HEK293 (cell line): Measurements from ENCODE around the gene OXNAD1.

Source experiments
- YY1 ChIP-seq: fragments of 450-650 bp; formaldehyde crosslinking; IDR thresholded peaks from 2 replicates; pipeline ENCODE4 v1.5.1; 2018; ENCODE audit warnings: missing biosample characterization, missing genetic modification characterization
- ZBTB21 ChIP-seq: fragments of 450-650 bp; formaldehyde crosslinking; IDR thresholded peaks from 2 replicates; pipeline ENCODE4 v1.5.1; 2017; ENCODE audit warnings: missing biosample characterization, missing genetic modification characterization
- ZFP41 ChIP-seq: fragments of 450-650 bp; formaldehyde crosslinking; IDR thresholded peaks from 2 replicates; pipeline ENCODE4 v1.5.1; 2016; ENCODE audit warnings: missing biosample characterization, missing genetic modification characterization, borderline replicate concordance
- ZNF146 ChIP-seq: fragments of 450-650 bp; formaldehyde crosslinking; IDR thresholded peaks from 2 replicates; pipeline ENCODE4 v1.5.1; 2016; ENCODE audit warnings: missing biosample characterization, missing genetic modification characterization
- ZNF354C ChIP-seq: fragments of 450-650 bp; formaldehyde crosslinking; IDR thresholded peaks from 2 replicates; pipeline ENCODE4 v1.5.1; 2016; ENCODE audit warnings: missing biosample characterization, missing genetic modification characterization, low read depth, borderline replicate concordance
- ZNF501 ChIP-seq: fragments of 450-650 bp; formaldehyde crosslinking; IDR thresholded peaks from 2 replicates; pipeline ENCODE4 v1.5.1; 2016; ENCODE audit warnings: missing biosample characterization, missing genetic modification characterization
- ZNF677 ChIP-seq: fragments of 450-650 bp; IDR thresholded peaks from 2 replicates; pipeline ENCODE4 v1.5.0; 2018; ENCODE audit warnings: missing biosample characterization, mild to moderate bottlenecking, missing genetic modification characterization, moderate library complexity
- TF ChIP-seq, protein P1 (sequence below): fragments of 450-650 bp; formaldehyde crosslinking; IDR thresholded peaks from 2 replicates; pipeline ENCODE4 v1.5.1; 2016; ENCODE audit warnings: missing biosample characterization, missing genetic modification characterization
- TF ChIP-seq, protein P2 (sequence below): fragments of 450-650 bp; formaldehyde crosslinking; IDR thresholded peaks from 2 replicates; pipeline ENCODE4 v1.5.1; 2016; ENCODE audit warnings: missing biosample characterization, missing genetic modification characterization
- TF ChIP-seq, protein P3 (sequence below): fragments of 450-650 bp; formaldehyde crosslinking; IDR thresholded peaks from 2 replicates; pipeline ENCODE4 v1.5.1; 2016; ENCODE audit warnings: missing biosample characterization, missing genetic modification characterization
- TF ChIP-seq, protein P4 (sequence below): fragments of 450-650 bp; formaldehyde crosslinking; IDR thresholded peaks from 2 replicates; pipeline ENCODE4 v1.5.1; 2017; ENCODE audit warnings: missing biosample characterization, missing genetic modification characterization
- TF ChIP-seq, protein P5 (sequence below): fragments of 450-650 bp; formaldehyde crosslinking; IDR thresholded peaks from 2 replicates; pipeline ENCODE4 v1.5.1; 2016; ENCODE audit warnings: missing biosample characterization, missing genetic modification characterization
- TF ChIP-seq, protein P6 (sequence below): fragments of 450-650 bp; formaldehyde crosslinking; IDR thresholded peaks from 2 replicates; pipeline ENCODE4 v1.5.1; 2016; ENCODE audit warnings: missing biosample characterization, missing genetic modification characterization

DNA sequence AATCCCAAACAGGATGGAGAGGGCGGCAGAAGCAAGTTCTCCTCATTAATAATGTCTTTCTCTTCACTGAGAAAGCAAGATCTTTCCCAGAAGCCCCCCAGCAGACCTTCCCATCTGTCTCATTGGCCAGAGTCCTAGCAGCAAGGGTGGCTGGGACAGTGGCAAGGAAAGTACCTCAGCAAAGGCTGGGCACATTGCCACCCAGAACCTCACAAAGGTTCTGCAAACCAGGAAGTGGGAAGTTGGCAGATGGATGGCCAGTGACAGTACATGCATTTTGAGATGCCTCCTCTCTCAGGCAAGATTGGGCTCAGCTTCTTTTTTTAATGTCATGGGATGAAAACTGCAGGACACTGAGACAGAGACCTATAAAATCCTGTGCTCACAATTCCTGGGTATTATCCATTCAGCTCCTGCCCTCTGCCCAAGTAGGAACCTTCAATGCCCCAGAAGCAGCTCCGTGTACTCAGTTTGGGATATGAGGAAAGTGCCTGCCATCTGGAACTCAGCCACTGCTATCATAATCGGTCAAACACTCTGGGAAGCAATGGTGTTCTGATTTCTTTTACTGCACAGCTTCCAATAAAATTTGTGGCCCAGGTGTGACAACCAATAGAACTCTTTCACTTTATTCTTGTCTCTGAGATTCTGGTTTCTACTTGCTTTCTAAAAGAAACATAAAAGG is 25.8 kb upstream of the OXNAD1 start:
- TF ChIP-seq ZNF146 (tag by site-specific recombination) (no peak), ZNF354C (tag by site-specific recombination) (no peak), ZNF501 (tag by site-specific recombination) (no peak), ZNF677 (no peak), YY1 (no peak), ZFP41 (tag by site-specific recombination) (no peak), ZBTB21 (tag by site-specific recombination) (no peak)
- TF ChIP-seq, protein P1, sequence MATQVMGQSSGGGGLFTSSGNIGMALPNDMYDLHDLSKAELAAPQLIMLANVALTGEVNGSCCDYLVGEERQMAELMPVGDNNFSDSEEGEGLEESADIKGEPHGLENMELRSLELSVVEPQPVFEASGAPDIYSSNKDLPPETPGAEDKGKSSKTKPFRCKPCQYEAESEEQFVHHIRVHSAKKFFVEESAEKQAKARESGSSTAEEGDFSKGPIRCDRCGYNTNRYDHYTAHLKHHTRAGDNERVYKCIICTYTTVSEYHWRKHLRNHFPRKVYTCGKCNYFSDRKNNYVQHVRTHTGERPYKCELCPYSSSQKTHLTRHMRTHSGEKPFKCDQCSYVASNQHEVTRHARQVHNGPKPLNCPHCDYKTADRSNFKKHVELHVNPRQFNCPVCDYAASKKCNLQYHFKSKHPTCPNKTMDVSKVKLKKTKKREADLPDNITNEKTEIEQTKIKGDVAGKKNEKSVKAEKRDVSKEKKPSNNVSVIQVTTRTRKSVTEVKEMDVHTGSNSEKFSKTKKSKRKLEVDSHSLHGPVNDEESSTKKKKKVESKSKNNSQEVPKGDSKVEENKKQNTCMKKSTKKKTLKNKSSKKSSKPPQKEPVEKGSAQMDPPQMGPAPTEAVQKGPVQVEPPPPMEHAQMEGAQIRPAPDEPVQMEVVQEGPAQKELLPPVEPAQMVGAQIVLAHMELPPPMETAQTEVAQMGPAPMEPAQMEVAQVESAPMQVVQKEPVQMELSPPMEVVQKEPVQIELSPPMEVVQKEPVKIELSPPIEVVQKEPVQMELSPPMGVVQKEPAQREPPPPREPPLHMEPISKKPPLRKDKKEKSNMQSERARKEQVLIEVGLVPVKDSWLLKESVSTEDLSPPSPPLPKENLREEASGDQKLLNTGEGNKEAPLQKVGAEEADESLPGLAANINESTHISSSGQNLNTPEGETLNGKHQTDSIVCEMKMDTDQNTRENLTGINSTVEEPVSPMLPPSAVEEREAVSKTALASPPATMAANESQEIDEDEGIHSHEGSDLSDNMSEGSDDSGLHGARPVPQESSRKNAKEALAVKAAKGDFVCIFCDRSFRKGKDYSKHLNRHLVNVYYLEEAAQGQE (tag by site-specific recombination) = no peak
- TF ChIP-seq, protein P2, sequence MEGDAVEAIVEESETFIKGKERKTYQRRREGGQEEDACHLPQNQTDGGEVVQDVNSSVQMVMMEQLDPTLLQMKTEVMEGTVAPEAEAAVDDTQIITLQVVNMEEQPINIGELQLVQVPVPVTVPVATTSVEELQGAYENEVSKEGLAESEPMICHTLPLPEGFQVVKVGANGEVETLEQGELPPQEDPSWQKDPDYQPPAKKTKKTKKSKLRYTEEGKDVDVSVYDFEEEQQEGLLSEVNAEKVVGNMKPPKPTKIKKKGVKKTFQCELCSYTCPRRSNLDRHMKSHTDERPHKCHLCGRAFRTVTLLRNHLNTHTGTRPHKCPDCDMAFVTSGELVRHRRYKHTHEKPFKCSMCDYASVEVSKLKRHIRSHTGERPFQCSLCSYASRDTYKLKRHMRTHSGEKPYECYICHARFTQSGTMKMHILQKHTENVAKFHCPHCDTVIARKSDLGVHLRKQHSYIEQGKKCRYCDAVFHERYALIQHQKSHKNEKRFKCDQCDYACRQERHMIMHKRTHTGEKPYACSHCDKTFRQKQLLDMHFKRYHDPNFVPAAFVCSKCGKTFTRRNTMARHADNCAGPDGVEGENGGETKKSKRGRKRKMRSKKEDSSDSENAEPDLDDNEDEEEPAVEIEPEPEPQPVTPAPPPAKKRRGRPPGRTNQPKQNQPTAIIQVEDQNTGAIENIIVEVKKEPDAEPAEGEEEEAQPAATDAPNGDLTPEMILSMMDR (tag by site-specific recombination) = no peak
- TF ChIP-seq, protein P3, sequence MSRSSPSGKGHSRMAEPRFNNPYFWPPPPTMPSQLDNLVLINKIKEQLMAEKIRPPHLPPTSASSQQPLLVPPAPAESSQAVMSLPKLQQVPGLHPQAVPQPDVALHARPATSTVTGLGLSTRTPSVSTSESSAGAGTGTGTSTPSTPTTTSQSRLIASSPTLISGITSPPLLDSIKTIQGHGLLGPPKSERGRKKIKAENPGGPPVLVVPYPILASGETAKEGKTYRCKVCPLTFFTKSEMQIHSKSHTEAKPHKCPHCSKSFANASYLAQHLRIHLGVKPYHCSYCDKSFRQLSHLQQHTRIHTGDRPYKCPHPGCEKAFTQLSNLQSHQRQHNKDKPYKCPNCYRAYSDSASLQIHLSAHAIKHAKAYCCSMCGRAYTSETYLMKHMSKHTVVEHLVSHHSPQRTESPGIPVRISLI (tag by site-specific recombination) = no peak
- TF ChIP-seq, protein P4, sequence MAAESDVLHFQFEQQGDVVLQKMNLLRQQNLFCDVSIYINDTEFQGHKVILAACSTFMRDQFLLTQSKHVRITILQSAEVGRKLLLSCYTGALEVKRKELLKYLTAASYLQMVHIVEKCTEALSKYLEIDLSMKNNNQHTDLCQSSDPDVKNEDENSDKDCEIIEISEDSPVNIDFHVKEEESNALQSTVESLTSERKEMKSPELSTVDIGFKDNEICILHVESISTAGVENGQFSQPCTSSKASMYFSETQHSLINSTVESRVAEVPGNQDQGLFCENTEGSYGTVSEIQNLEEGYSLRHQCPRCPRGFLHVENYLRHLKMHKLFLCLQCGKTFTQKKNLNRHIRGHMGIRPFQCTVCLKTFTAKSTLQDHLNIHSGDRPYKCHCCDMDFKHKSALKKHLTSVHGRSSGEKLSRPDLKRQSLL (tag by site-specific recombination) = no peak
- TF ChIP-seq, protein P5, sequence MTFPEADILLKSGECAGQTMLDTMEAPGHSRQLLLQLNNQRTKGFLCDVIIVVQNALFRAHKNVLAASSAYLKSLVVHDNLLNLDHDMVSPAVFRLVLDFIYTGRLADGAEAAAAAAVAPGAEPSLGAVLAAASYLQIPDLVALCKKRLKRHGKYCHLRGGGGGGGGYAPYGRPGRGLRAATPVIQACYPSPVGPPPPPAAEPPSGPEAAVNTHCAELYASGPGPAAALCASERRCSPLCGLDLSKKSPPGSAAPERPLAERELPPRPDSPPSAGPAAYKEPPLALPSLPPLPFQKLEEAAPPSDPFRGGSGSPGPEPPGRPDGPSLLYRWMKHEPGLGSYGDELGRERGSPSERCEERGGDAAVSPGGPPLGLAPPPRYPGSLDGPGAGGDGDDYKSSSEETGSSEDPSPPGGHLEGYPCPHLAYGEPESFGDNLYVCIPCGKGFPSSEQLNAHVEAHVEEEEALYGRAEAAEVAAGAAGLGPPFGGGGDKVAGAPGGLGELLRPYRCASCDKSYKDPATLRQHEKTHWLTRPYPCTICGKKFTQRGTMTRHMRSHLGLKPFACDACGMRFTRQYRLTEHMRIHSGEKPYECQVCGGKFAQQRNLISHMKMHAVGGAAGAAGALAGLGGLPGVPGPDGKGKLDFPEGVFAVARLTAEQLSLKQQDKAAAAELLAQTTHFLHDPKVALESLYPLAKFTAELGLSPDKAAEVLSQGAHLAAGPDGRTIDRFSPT (tag by site-specific recombination) = no peak
- TF ChIP-seq, protein P6, sequence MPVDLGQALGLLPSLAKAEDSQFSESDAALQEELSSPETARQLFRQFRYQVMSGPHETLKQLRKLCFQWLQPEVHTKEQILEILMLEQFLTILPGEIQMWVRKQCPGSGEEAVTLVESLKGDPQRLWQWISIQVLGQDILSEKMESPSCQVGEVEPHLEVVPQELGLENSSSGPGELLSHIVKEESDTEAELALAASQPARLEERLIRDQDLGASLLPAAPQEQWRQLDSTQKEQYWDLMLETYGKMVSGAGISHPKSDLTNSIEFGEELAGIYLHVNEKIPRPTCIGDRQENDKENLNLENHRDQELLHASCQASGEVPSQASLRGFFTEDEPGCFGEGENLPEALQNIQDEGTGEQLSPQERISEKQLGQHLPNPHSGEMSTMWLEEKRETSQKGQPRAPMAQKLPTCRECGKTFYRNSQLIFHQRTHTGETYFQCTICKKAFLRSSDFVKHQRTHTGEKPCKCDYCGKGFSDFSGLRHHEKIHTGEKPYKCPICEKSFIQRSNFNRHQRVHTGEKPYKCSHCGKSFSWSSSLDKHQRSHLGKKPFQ = no peak
